ENCODE results near the gene APOA1. TPM values are rescaled to one million over a fixed set of nuclear protein-coding genes. Genes with fewer than 3 reads are reported as not detected.

The APOA1 gene
- total RNA-seq, 1 donor: under 0.01 TPM

GRCh38 chr11:116868066-116868465 lies 30.6 kb upstream of the APOA1 start:
- H3K4me1 ChIP-seq (ENCODE audit: insufficient read depth, low read length): peaks cover 56% of the 10 kb centered on the region
- no peaks in the 10 kb centered on the region for H4K20me1 ChIP-seq (ENCODE audit: insufficient read depth, low read length)
- H2AFZ ChIP-seq (ENCODE audit: low read length): no peak overlapping the region
- no peak for DNase-seq (ENCODE audit: insufficient read length, low spot score, missing footprints)
- H3K36me3 ChIP-seq (ENCODE audit: insufficient read depth, low read length): peaks cover 46% of the 10 kb centered on the region
- TF ChIP-seq CTCF (IDR thresholded peaks at IDR 0.05; ENCODE audit: extremely low read depth, low read depth, low read length): no peak
- H3K27ac ChIP-seq (ENCODE audit: low read depth, low read length): no peak overlapping the region
- H3K27me3 ChIP-seq (ENCODE audit: insufficient read depth, low read length): no peaks in the 10 kb centered on the region
- no peak overlapping the region for H3K4me2 ChIP-seq (ENCODE audit: insufficient read depth, low read length)
- H3K9me3 ChIP-seq (ENCODE audit: low read depth, low read length): no peaks in the 10 kb centered on the region
- H3K4me3 ChIP-seq (ENCODE audit: insufficient read depth, low read length): no peak overlapping the region
- no peaks in the 10 kb centered on the region for H3K79me2 ChIP-seq (ENCODE audit: insufficient read depth, low read length)

- Histone ChIP-seq H3K79me2 (ENCODE audit: insufficient read depth, low read length) (no peaks in the 10 kb centered on the region), H4K20me1 (ENCODE audit: insufficient read depth, low read length) (no peaks in the 10 kb centered on the region), H3K4me1 (ENCODE audit: insufficient read depth, low read length) (peaks cover 58% of the 10 kb centered on the region), H3K27me3 (ENCODE audit: insufficient read depth, low read length) (no peaks in the 10 kb centered on the region), H3K4me3 (ENCODE audit: insufficient read depth, low read length) (no peak overlapping the region), H3K4me2 (ENCODE audit: insufficient read depth, low read length) (no peak overlapping the region), H3K9me3 (ENCODE audit: low read depth, low read length) (no peaks in the 10 kb centered on the region), H3K27ac (ENCODE audit: low read depth, low read length) (peak overlapping the region; percentile 55), H3K36me3 (ENCODE audit: insufficient read depth, low read length) (peaks cover 42% of the 10 kb centered on the region), H2AFZ (ENCODE audit: low read length) (no peak overlapping the region)
- no peak for TF ChIP-seq CTCF (IDR thresholded peaks at IDR 0.05; ENCODE audit: extremely low read depth, low read depth, low read length)
- no peak for DNase-seq (ENCODE audit: insufficient read length, low spot score, missing footprints)
Observed at GRCh38 chr11:116867619-116868018, 30.2 kb upstream of the APOA1 start.

- TF ChIP-seq CTCF (IDR thresholded peaks at IDR 0.05; ENCODE audit: extremely low read depth, low read depth, low read length): no peak
- no peaks in the 10 kb centered on the region for H3K27me3 ChIP-seq (ENCODE audit: insufficient read depth, low read length)
- H4K20me1 ChIP-seq (ENCODE audit: insufficient read depth, low read length): no peaks in the 10 kb centered on the region
- H3K9me3 ChIP-seq (ENCODE audit: low read depth, low read length): no peaks in the 10 kb centered on the region
- H3K4me2 ChIP-seq (ENCODE audit: insufficient read depth, low read length): no peak overlapping the region
- no peaks in the 10 kb centered on the region for H3K79me2 ChIP-seq (ENCODE audit: insufficient read depth, low read length)
- no peak overlapping the region for H2AFZ ChIP-seq (ENCODE audit: low read length)
- peaks cover 43% of the 10 kb centered on the region for H3K36me3 ChIP-seq (ENCODE audit: insufficient read depth, low read length)
- H3K27ac ChIP-seq (ENCODE audit: low read depth, low read length): peak overlapping the region; percentile 55
- H3K4me1 ChIP-seq (ENCODE audit: insufficient read depth, low read length): peaks cover 59% of the 10 kb centered on the region
- no peak overlapping the region for H3K4me3 ChIP-seq (ENCODE audit: insufficient read depth, low read length)
- no peak for DNase-seq (ENCODE audit: insufficient read length, low spot score, missing footprints)
Observed at GRCh38 chr11:116866804-116867455, 29.5 kb upstream of the APOA1 start.

GRCh38 chr11:116865696-116866095 lies 28.3 kb upstream of the APOA1 start:
- Histone ChIP-seq H3K4me1 (ENCODE audit: insufficient read depth, low read length) (peaks cover 59% of the 10 kb centered on the region), H3K4me2 (ENCODE audit: insufficient read depth, low read length) (peak overlapping the region; percentile 49), H4K20me1 (ENCODE audit: insufficient read depth, low read length) (no peaks in the 10 kb centered on the region), H2AFZ (ENCODE audit: low read length) (no peak overlapping the region), H3K36me3 (ENCODE audit: insufficient read depth, low read length) (peaks cover 49% of the 10 kb centered on the region), H3K4me3 (ENCODE audit: insufficient read depth, low read length) (no peak overlapping the region), H3K27me3 (ENCODE audit: insufficient read depth, low read length) (no peaks in the 10 kb centered on the region), H3K79me2 (ENCODE audit: insufficient read depth, low read length) (no peaks in the 10 kb centered on the region), H3K27ac (ENCODE audit: low read depth, low read length) (peak overlapping the region; percentile 94), H3K9me3 (ENCODE audit: low read depth, low read length) (no peaks in the 10 kb centered on the region)
- DNase-seq (ENCODE audit: insufficient read length, low spot score, missing footprints): no peak
- no peak for TF ChIP-seq CTCF (IDR thresholded peaks at IDR 0.05; ENCODE audit: extremely low read depth, low read depth, low read length)

Data from osteoblast (primary cell).